HEK293T (cell line): Measurements from ENCODE around the gene PLCB1.

ENCODE experiments used
- BHLHE40 ChIP-seq: fragments of 450-650 bp; IDR thresholded peaks from 2 replicates; pipeline ENCODE4 v1.6.1; 2016; ENCODE audit warnings: mild to moderate bottlenecking, moderate library complexity, borderline replicate concordance
- FOXA1 ChIP-seq: fragments of 450-650 bp; IDR thresholded peaks from 2 replicates; pipeline ENCODE4 v1.6.1; 2016; ENCODE audit warnings: mild to moderate bottlenecking
- HDGF ChIP-seq: fragments of 450-650 bp; IDR thresholded peaks from 2 replicates; pipeline ENCODE4 v1.6.1; 2017; ENCODE audit warnings: antibody characterized with exemption, borderline replicate concordance
- PKNOX1 ChIP-seq: fragments of 450-650 bp; IDR thresholded peaks from 2 replicates; pipeline ENCODE4 v1.6.1; 2016
- SP1 ChIP-seq: fragments of 450-650 bp; IDR thresholded peaks from 2 replicates; pipeline ENCODE4 v1.6.1; 2017
- TARDBP ChIP-seq: fragments of 450-650 bp; IDR thresholded peaks from 2 replicates; pipeline ENCODE4 v1.6.1; 2016

- TF ChIP-seq FOXA1 = no peak
- no peak for TF ChIP-seq SP1
- TF ChIP-seq TARDBP = no peak
- no peak for TF ChIP-seq HDGF
- no peak for TF ChIP-seq PKNOX1
- no peak for TF ChIP-seq BHLHE40
Measured at GRCh38 chr20:8133310-8133768, 1.3 kb downstream of the PLCB1 start.
